A549 (cell line): ENCODE results near the gene SLC30A1.

Source experiments
- CTCF ChIP-seq: fragments of >200 bp; sonication (Bioruptor Twin); formaldehyde crosslinking; IDR thresholded peaks from 3 replicates; pipeline ENCODE4 v1.5.1; 2016
- EP300 ChIP-seq, 2 experiments: fragments of >200 bp; sonication (Bioruptor Twin); formaldehyde crosslinking; IDR thresholded peaks; 2 replicates in 1 of 2; 3 replicates in 1 of 2; pipeline ENCODE4 v1.6.1; 2016 to 2017
- HOXA7 ChIP-seq: fragments of 250-450 bp; sonication (Bioruptor Pico); IDR thresholded peaks from 2 replicates; pipeline ENCODE4 v1.5.0; 2020; ENCODE audit warnings: mild to moderate bottlenecking, moderate library complexity
- MAFK ChIP-seq: fragments of 450-650 bp; IDR thresholded peaks from 2 replicates; pipeline ENCODE4 v1.6.1; 2014; ENCODE audit not compliant: partially characterized antibody
- POLR2A ChIP-seq: IDR thresholded peaks from 2 replicates; pipeline ENCODE4 v1.6.1; 2012; ENCODE audit warnings: mild to moderate bottlenecking, low read length
- RAD21 ChIP-seq, 2 experiments: fragments of >200 bp in 1 of 2; sonication (Bioruptor Twin) in 1 of 2; formaldehyde crosslinking in 1 of 2; IDR thresholded peaks in 1 of 2; conservative IDR thresholded peaks in 1 of 2; 2 replicates in 1 of 2; 3 replicates in 1 of 2; pipeline ENCODE4 v1.6.1; 2012 to 2018; ENCODE audit warnings: inconsistent platforms in 1 of 2
- REST ChIP-seq: fragments of 200-600 bp; sonication (generic); IDR thresholded peaks from 2 replicates; pipeline ENCODE4 v1.6.1; 2016; ENCODE audit warnings: antibody characterized with exemption, mild to moderate bottlenecking, moderate library complexity
- USF2 ChIP-seq: fragments of 450-650 bp; IDR thresholded peaks from 2 replicates; pipeline ENCODE4 v1.6.1; 2014; ENCODE audit warnings: antibody characterized with exemption

GRCh38 chr1:211603191-211603701 is 24.3 kb upstream of the SLC30A1 start:
- TF ChIP-seq POLR2A (no peak), HOXA7 (CRISPR knock-in tag) (no peak), REST (no peak), CTCF (no peak), EP300 (IDR thresholded peaks at IDR 0.05) (no peak), MAFK (no peak), USF2 (no peak), RAD21 (conservative IDR thresholded peaks at IDR 0.05 in 1 of 2, IDR thresholded peaks at IDR 0.05 in 1 of 2) (no peak)
